Tibial artery (tissue), 4 donors: ENCODE results near the gene ANTXRL.

Experiments used
- DNase-seq, 2 donors: peaks; one replicate each; pipeline ENCODE4 v3.0.0-alpha.2; 2019
- H3K27ac ChIP-seq, 2 donors: fragments of 200-600 bp; sonication (generic) in 1 of 2; 1 replicate in 1 of 2; 2 replicates in 1 of 2; pipeline ENCODE4 v1.5.1; 2018 to 2019; ENCODE audit warnings: mild to moderate bottlenecking in 1 of 2
- H3K27me3 ChIP-seq, 2 donors: fragments of 200-600 bp; sonication (generic) in 1 of 2; one replicate each; pipeline versions ENCODE4 v1.5.1 to v1.6.0; 2016 to 2019
- H3K36me3 ChIP-seq, 3 donors: fragments of 200-600 bp; sonication (generic) in 2 of 3; one replicate each; pipeline ENCODE4 v1.5.1; 2016 to 2019; ENCODE audit warnings: mild to moderate bottlenecking in 2 of 3
- H3K4me1 ChIP-seq, 4 donors: fragments of 200-600 bp; sonication (generic) in 2 of 4; 1 replicate in 3 of 4; 2 replicates in 1 of 4; pipeline ENCODE4 v1.5.1; 2016 to 2019
- H3K4me3 ChIP-seq, 2 donors: fragments of 200-600 bp; sonication (generic) in 1 of 2; 1 replicate in 1 of 2; 2 replicates in 1 of 2; pipeline ENCODE4 v1.5.1; 2018 to 2019; ENCODE audit warnings: mild to moderate bottlenecking in 2 of 2
- H3K9me3 ChIP-seq, 3 donors: fragments of 200-600 bp; sonication (generic) in 1 of 3; one replicate each; pipeline ENCODE4 v1.5.1; 2016 to 2019
- CTCF ChIP-seq, 2 experiments: fragments of 200-600 bp in 1 of 2; fragments of 450-650 bp in 1 of 2; IDR thresholded peaks; one replicate each; pipeline ENCODE4 v1.5.1; 2017 to 2019; ENCODE audit warnings: antibody characterized with exemption in 2 of 2, mild to moderate bottlenecking in 1 of 2, moderate library complexity in 1 of 2
- intact Hi-C: fragments of 100-400 bp; cut with DNase I; formaldehyde crosslinking; loops from one replicate; pipeline ENCODE4 v1.15.0; 2023; ENCODE audit warnings: low total_unique reads

ANTXRL gene

GRCh38 chr10:46283580-46284285 lies 3.1 kb upstream of the ANTXRL start:
- no peak for DNase-seq
- intact Hi-C loops, result loop anchor here (5.0 kb wide), 1 partner anchor 176 kb away; no protein-coding TSS in a partner anchor
- Histone ChIP-seq H3K27ac (peak overlapping the region; percentile 80 to 91), H3K4me3 (peak overlapping the region; percentile 75 to 76), H3K4me1 (peaks cover 0 to 38% (median 17%) of the 10 kb centered on the region in 4 donors), H3K36me3 (no peaks in the 10 kb centered on the region), H3K27me3 (no peaks in the 10 kb centered on the region), H3K9me3 (no peaks in the 10 kb centered on the region)
- no peak for TF ChIP-seq CTCF (IDR thresholded peaks at IDR 0.05)

GRCh38 chr10:46284286-46285229 lies 2.2 kb upstream of the ANTXRL start:
- no peaks in the 10 kb centered on the region for H3K36me3 ChIP-seq
- no peak for TF ChIP-seq CTCF (IDR thresholded peaks at IDR 0.05)
- H3K4me3 ChIP-seq, result peak overlapping the region; percentile 75 to 76
- H3K27me3 ChIP-seq, result no peaks in the 10 kb centered on the region
- peak; percentile 82 to 93 for DNase-seq
- intact Hi-C loops, result loop anchor here (5.0 kb wide), 1 partner anchor 177 kb away; no protein-coding TSS in a partner anchor
- peak overlapping the region; percentile 80 to 91 for H3K27ac ChIP-seq
- peaks cover 0 to 38% (median 17%) of the 10 kb centered on the region in 4 donors for H3K4me1 ChIP-seq
- no peaks in the 10 kb centered on the region for H3K9me3 ChIP-seq

- peak overlapping the region; percentile 80 to 91 for H3K27ac ChIP-seq
- intact Hi-C loops, result no loop called here
- H3K9me3 ChIP-seq, result no peaks in the 10 kb centered on the region
- H3K27me3 ChIP-seq, result no peaks in the 10 kb centered on the region
- H3K4me3 ChIP-seq, result peak overlapping the region; percentile 75 to 76
- TF ChIP-seq CTCF (IDR thresholded peaks at IDR 0.05), result no peak
- H3K4me1 ChIP-seq, result peaks cover 0 to 38% (median 17%) of the 10 kb centered on the region in 4 donors
- no peak for DNase-seq
- no peaks in the 10 kb centered on the region for H3K36me3 ChIP-seq
Measured at GRCh38 chr10:46285300-46285699, 1.5 kb upstream of the ANTXRL start.

- no peak for TF ChIP-seq CTCF (IDR thresholded peaks at IDR 0.05)
- Histone ChIP-seq H3K4me3 (no peak overlapping the region), H3K27me3 (no peaks in the 10 kb centered on the region), H3K4me1 (peaks cover 0 to 38% (median 17%) of the 10 kb centered on the region in 4 donors), H3K36me3 (no peaks in the 10 kb centered on the region), H3K9me3 (no peaks in the 10 kb centered on the region), H3K27ac (no peak overlapping the region)
- DNase-seq, result peak in 1 of 2 donors; percentile 23
- intact Hi-C loops, result no loop called here
Measured at GRCh38 chr10:46285966-46286620, 704 bp upstream of the ANTXRL start.

- intact Hi-C loops, result no loop called here
- Histone ChIP-seq H3K9me3 (no peaks in the 10 kb centered on the region), H3K4me3 (no peak overlapping the region), H3K27ac (no peak overlapping the region), H3K36me3 (no peaks in the 10 kb centered on the region), H3K4me1 (peaks cover 0 to 42% (median 14%) of the 10 kb centered on the region in 4 donors), H3K27me3 (no peaks in the 10 kb centered on the region)
- peak in 1 of 2 donors; percentile 23 for DNase-seq
- no peak for TF ChIP-seq CTCF (IDR thresholded peaks at IDR 0.05)
Measured at GRCh38 chr10:46287846-46288477, 1.2 kb downstream of the ANTXRL start.
